CD4-positive, alpha-beta T cell treated with Interferon gamma for 1 hour (primary cell): ENCODE data around the gene APP.
"Not testable (repeated sequence)": the region's sequence is repeated elsewhere in the genome, so short reads cannot be mapped to it uniquely, and the experiment has no call there.

Experiments
- DNase-seq: peaks from one replicate; pipeline ENCODE4 v3.0.0-alpha.2; 2020

The APP gene

GRCh38 chr21:26060335-26061115 is 110.0 kb downstream of the APP start:
- DNase-seq, result no peak

- DNase-seq, result no peak
Measured at GRCh38 chr21:26057477-26058170, 112.9 kb downstream of the APP start.

GRCh38 chr21:26055841-26056264 is 114.7 kb downstream of the APP start:
- DNase-seq, result no peak

GRCh38 chr21:26055010-26055409 is 115.6 kb downstream of the APP start:
- DNase-seq, result no peak

- DNase-seq, result no peak
Measured at GRCh38 chr21:26052057-26052456, 118.5 kb downstream of the APP start.

- DNase-seq, result no peak
Measured at GRCh38 chr21:26050857-26051256, 119.7 kb downstream of the APP start.

- DNase-seq, result no peak
Measured at GRCh38 chr21:26049803-26050202, 120.8 kb downstream of the APP start.

GRCh38 chr21:26047279-26047967 is 123.1 kb downstream of the APP start:
- no peak for DNase-seq

- no peak for DNase-seq
Measured at GRCh38 chr21:26043891-26044290, 126.7 kb downstream of the APP start.

GRCh38 chr21:26042181-26042876 is 128.2 kb downstream of the APP start:
- DNase-seq, result no peak

GRCh38 chr21:26041431-26042180 is 129.0 kb downstream of the APP start:
- DNase-seq, result no peak

GRCh38 chr21:26036916-26037315 is 133.7 kb downstream of the APP start:
- DNase-seq, result no peak

- no peak for DNase-seq
Measured at GRCh38 chr21:26032263-26032662, 138.3 kb downstream of the APP start.

GRCh38 chr21:26028183-26028582 is 142.4 kb downstream of the APP start:
- no peak for DNase-seq

GRCh38 chr21:26027696-26028095 is 142.9 kb downstream of the APP start:
- no peak for DNase-seq

GRCh38 chr21:26025536-26026512 is 144.7 kb downstream of the APP start:
- DNase-seq, result no peak

GRCh38 chr21:26023406-26023805 is 147.2 kb downstream of the APP start:
- DNase-seq, result not testable (repeated sequence)

- not testable (repeated sequence) for DNase-seq
Measured at GRCh38 chr21:26022598-26023337, 147.8 kb downstream of the APP start.

- DNase-seq, result no peak
Measured at GRCh38 chr21:26020510-26020909, 150.1 kb downstream of the APP start.

- no peak for DNase-seq
Measured at GRCh38 chr21:26020081-26020480, 150.5 kb downstream of the APP start.
